Memory B cell (primary cell): ENCODE results near the gene SLC25A29.
A peak's percentile ranks its signal among the peaks of the same experiment; 100 is the strongest.

Source experiments
- ATAC-seq: fragments of 150-1000 bp; cut with Tn5 transposase; 2 replicates; pipeline ENCODE4 v1.10.0; 2021; ENCODE audit warnings: low read depth, mild to moderate bottlenecking, moderate library complexity
- DNase-seq, 2 donors: peaks; one replicate each; pipeline ENCODE4 v3.0.0; 2022; ENCODE audit warnings: low spot score in 2 of 2
- H3K27ac Mint-ChIP-seq: one replicate; pipeline ENCODE4 v1.8.0; 2022; ENCODE audit warnings: mild to moderate bottlenecking, moderate library complexity, mixed read lengths
- H3K27me3 Mint-ChIP-seq: one replicate; pipeline ENCODE4 v1.8.0; 2022; ENCODE audit warnings: mixed read lengths
- H3K36me3 Mint-ChIP-seq: one replicate; pipeline ENCODE4 v1.8.0; 2022; ENCODE audit warnings: mild to moderate bottlenecking, mixed read lengths
- H3K4me1 Mint-ChIP-seq: one replicate; pipeline ENCODE4 v1.8.0; 2022; ENCODE audit warnings: mixed read lengths
- H3K4me3 Mint-ChIP-seq: one replicate; pipeline ENCODE4 v1.8.0; 2022; ENCODE audit warnings: mild to moderate bottlenecking, moderate library complexity, mixed read lengths
- H3K9me3 Mint-ChIP-seq: one replicate; pipeline ENCODE4 v1.8.0; 2022; ENCODE audit warnings: mixed read lengths

The SLC25A29 gene

GRCh38 chr14:100281286-100282082, 24.8 kb downstream of the SLC25A29 start:
- Mint-ChIP-seq H3K36me3 (peaks cover 4% of the 10 kb centered on the region), H3K4me1 (peaks cover 24% of the 10 kb centered on the region), H3K4me3 (no peak overlapping the region), H3K27ac (peak overlapping the region; percentile 53), H3K27me3 (no peaks in the 10 kb centered on the region), H3K9me3 (no peaks in the 10 kb centered on the region)
- ATAC-seq: no peak
- DNase-seq: no peak

- H3K36me3 Mint-ChIP-seq: peaks cover 5% of the 10 kb centered on the region
- no peak overlapping the region for H3K4me3 Mint-ChIP-seq
- H3K9me3 Mint-ChIP-seq: no peaks in the 10 kb centered on the region
- peak overlapping the region; percentile 76 for H3K27ac Mint-ChIP-seq
- no peak for ATAC-seq
- H3K4me1 Mint-ChIP-seq: peaks cover 23% of the 10 kb centered on the region
- no peak for DNase-seq
- H3K27me3 Mint-ChIP-seq: no peaks in the 10 kb centered on the region
Measured at GRCh38 chr14:100279563-100279962, 26.7 kb downstream of the SLC25A29 start.

GRCh38 chr14:100279133-100279532, 27.1 kb downstream of the SLC25A29 start:
- DNase-seq (no peak), ATAC-seq (no peak)
- peaks cover 25% of the 10 kb centered on the region for H3K4me1 Mint-ChIP-seq
- H3K27me3 Mint-ChIP-seq: no peaks in the 10 kb centered on the region
- H3K27ac Mint-ChIP-seq: no peak overlapping the region
- no peak overlapping the region for H3K4me3 Mint-ChIP-seq
- H3K36me3 Mint-ChIP-seq: peaks cover 6% of the 10 kb centered on the region
- no peaks in the 10 kb centered on the region for H3K9me3 Mint-ChIP-seq

DNA sequence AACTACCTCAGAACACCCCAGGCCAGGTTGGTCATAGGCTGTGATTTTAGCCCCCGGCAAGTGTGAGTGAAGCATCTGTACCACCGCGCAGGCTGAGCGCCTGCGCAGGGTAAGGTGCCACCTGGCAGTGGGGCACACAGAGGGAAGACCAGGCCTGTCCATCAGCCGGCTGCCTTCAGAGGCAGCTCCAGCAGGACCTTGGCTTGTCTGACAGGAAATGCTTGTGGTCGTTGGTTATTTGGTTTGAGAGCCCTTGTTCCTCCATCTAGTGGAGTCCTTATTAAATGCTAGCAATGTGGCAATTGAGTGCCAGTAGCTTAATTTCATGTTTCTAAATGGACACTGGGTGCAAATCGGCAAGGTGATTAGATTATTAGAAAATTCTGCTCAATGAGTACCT, 27.5 kb downstream of the SLC25A29 start:
- H3K4me1 Mint-ChIP-seq: peaks cover 25% of the 10 kb centered on the region
- DNase-seq: no peak
- no peak overlapping the region for H3K4me3 Mint-ChIP-seq
- peak; percentile 62 for ATAC-seq
- peaks cover 6% of the 10 kb centered on the region for H3K36me3 Mint-ChIP-seq
- no peaks in the 10 kb centered on the region for H3K27me3 Mint-ChIP-seq
- no peaks in the 10 kb centered on the region for H3K9me3 Mint-ChIP-seq
- H3K27ac Mint-ChIP-seq: peak overlapping the region; percentile 75

- Mint-ChIP-seq H3K36me3 (peaks cover 6% of the 10 kb centered on the region), H3K4me3 (no peak overlapping the region), H3K27me3 (no peaks in the 10 kb centered on the region), H3K27ac (peak overlapping the region; percentile 58), H3K4me1 (peaks cover 23% of the 10 kb centered on the region), H3K9me3 (no peaks in the 10 kb centered on the region)
- DNase-seq (no peak), ATAC-seq (no peak)
Measured at GRCh38 chr14:100275214-100275613, 31.0 kb downstream of the SLC25A29 start.

- Mint-ChIP-seq H3K9me3 (no peaks in the 10 kb centered on the region), H3K27ac (peak overlapping the region; percentile 58), H3K36me3 (peaks cover 5% of the 10 kb centered on the region), H3K27me3 (no peaks in the 10 kb centered on the region), H3K4me1 (peaks cover 20% of the 10 kb centered on the region), H3K4me3 (no peak overlapping the region)
- ATAC-seq: no peak
- DNase-seq: no peak
Measured at GRCh38 chr14:100274250-100274649, 32.0 kb downstream of the SLC25A29 start.

- Mint-ChIP-seq H3K4me3 (no peak overlapping the region), H3K36me3 (peaks cover 8% of the 10 kb centered on the region), H3K27ac (no peak overlapping the region), H3K4me1 (peaks cover 19% of the 10 kb centered on the region), H3K9me3 (no peaks in the 10 kb centered on the region), H3K27me3 (no peaks in the 10 kb centered on the region)
- DNase-seq (peak in 1 of 2 donors; percentile 39), ATAC-seq (peak; percentile 31)
Measured at GRCh38 chr14:100271247-100271939, 34.9 kb downstream of the SLC25A29 start.

- Mint-ChIP-seq H3K27ac (peak overlapping the region; percentile 73), H3K4me3 (no peak overlapping the region), H3K4me1 (peaks cover 19% of the 10 kb centered on the region), H3K27me3 (no peaks in the 10 kb centered on the region), H3K36me3 (peaks cover 17% of the 10 kb centered on the region), H3K9me3 (no peaks in the 10 kb centered on the region)
- no peak for ATAC-seq
- no peak for DNase-seq
Measured at GRCh38 chr14:100268591-100269207, 37.5 kb downstream of the SLC25A29 start.

DNA sequence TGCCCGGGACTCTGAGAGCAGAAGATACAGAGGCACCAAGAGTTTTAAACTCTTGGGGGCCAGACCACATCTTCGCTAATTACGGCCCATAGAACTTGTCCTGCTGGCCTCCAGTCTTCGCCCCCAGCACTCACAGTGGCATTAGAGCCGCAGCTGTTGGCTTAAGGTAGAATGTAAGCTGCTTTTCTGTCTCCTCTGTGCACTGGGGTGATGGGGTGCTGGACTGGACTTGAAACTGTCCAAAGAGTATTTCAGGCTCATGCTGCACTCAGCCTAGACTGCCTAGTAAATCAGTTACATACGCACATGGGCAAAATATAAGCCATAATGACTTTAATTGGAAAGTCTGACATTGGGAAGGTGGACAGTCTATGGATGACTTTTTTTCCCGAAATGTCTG, 38.3 kb downstream of the SLC25A29 start:
- Mint-ChIP-seq H3K4me3 (no peak overlapping the region), H3K36me3 (peaks cover 19% of the 10 kb centered on the region), H3K4me1 (peaks cover 19% of the 10 kb centered on the region), H3K9me3 (no peaks in the 10 kb centered on the region), H3K27ac (no peak overlapping the region), H3K27me3 (no peaks in the 10 kb centered on the region)
- DNase-seq: no peak
- ATAC-seq: no peak

- ATAC-seq: no peak
- Mint-ChIP-seq H3K4me3 (no peak overlapping the region), H3K36me3 (peaks cover 18% of the 10 kb centered on the region), H3K27ac (no peak overlapping the region), H3K27me3 (no peaks in the 10 kb centered on the region), H3K9me3 (no peaks in the 10 kb centered on the region), H3K4me1 (peaks cover 36% of the 10 kb centered on the region)
- DNase-seq: no peak
Measured at GRCh38 chr14:100263141-100263540, 43.1 kb downstream of the SLC25A29 start.

DNA sequence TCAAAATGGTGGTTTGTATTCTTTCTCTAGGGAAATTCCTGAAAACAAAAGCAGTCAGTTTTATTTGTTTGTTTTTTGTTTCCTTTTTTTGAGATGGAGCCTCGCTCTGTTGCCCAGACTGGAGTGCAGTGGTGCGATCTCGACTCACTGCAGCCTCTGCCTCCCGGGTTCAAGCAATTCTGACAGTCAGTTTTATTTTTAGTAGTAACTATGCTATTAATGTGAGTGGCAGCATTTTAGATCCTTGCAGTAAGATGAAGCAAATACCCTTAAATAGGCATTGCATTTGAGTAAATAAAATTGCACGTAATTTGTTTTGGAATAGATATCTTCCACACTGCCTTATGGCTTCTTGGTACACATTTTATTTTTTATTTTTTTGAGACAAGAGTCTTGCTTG, 43.7 kb downstream of the SLC25A29 start:
- Mint-ChIP-seq H3K36me3 (peaks cover 18% of the 10 kb centered on the region), H3K4me1 (peaks cover 38% of the 10 kb centered on the region), H3K27ac (peak overlapping the region; percentile 64), H3K4me3 (no peak overlapping the region), H3K9me3 (no peaks in the 10 kb centered on the region), H3K27me3 (no peaks in the 10 kb centered on the region)
- DNase-seq (no peak), ATAC-seq (no peak)

GRCh38 chr14:100261621-100262020, 44.6 kb downstream of the SLC25A29 start:
- peaks cover 16% of the 10 kb centered on the region for H3K36me3 Mint-ChIP-seq
- no peaks in the 10 kb centered on the region for H3K9me3 Mint-ChIP-seq
- peaks cover 37% of the 10 kb centered on the region for H3K4me1 Mint-ChIP-seq
- no peak for ATAC-seq
- H3K27ac Mint-ChIP-seq: peak overlapping the region; percentile 64
- DNase-seq: no peak
- peak overlapping the region; percentile 3 for H3K4me3 Mint-ChIP-seq
- H3K27me3 Mint-ChIP-seq: no peaks in the 10 kb centered on the region

DNA sequence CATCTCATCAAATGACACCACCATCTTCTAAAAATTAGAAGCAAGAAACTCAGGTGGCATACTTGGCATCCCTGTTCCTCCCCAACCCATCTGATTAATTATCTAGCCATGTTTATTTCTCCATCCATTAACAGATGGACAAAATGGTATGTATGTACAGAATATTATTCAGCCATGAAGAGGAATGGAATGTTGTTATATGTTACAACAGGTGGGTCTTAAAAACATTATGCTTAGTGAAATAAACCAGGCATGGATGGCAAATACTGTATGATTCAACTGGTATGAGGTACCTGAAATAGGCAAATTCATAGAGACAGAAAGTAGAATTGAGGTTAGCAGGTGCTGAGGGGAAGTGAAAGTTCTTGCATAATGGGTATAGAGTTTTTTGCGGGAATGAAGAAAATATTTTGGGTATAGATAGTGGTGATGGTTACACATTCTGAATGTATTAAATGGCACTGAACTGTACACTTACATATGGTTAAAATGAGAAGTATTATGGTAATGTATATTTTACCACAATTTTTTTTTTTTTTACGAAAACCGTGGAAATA, 49.8 kb downstream of the SLC25A29 start:
- peak in 1 of 2 donors; percentile 25 for DNase-seq
- peaks cover 46% of the 10 kb centered on the region for H3K4me1 Mint-ChIP-seq
- peak overlapping the region; percentile 30 for H3K4me3 Mint-ChIP-seq
- ATAC-seq: peak; percentile 94
- peaks cover 2% of the 10 kb centered on the region for H3K36me3 Mint-ChIP-seq
- H3K27ac Mint-ChIP-seq: peak overlapping the region; percentile 60
- no peaks in the 10 kb centered on the region for H3K27me3 Mint-ChIP-seq
- no peaks in the 10 kb centered on the region for H3K9me3 Mint-ChIP-seq

- DNase-seq (no peak), ATAC-seq (no peak)
- Mint-ChIP-seq H3K9me3 (no peaks in the 10 kb centered on the region), H3K4me3 (no peak overlapping the region), H3K27me3 (no peaks in the 10 kb centered on the region), H3K27ac (peak overlapping the region; percentile 67), H3K36me3 (peaks cover 4% of the 10 kb centered on the region), H3K4me1 (peaks cover 51% of the 10 kb centered on the region)
Measured at GRCh38 chr14:100252684-100253083, 53.6 kb downstream of the SLC25A29 start.
